Heart left ventricle (tissue), 13 donors: ENCODE measurements around the gene DNAJC10.

Experiments used
- POLR2A ChIP-seq, 2 donors: fragments of 450-650 bp; IDR thresholded peaks; one replicate each; pipeline ENCODE4 v1.6.1; 2017; ENCODE audit warnings: antibody characterized with exemption in 2 of 2, mild to moderate bottlenecking in 2 of 2, moderate library complexity in 2 of 2
- TF ChIP-seq, protein P1 (sequence below), 12 donors: fragments of 200-600 bp; sonication (generic) in 4 of 12; IDR thresholded peaks; one replicate each; pipeline versions ENCODE4 v1.5.0 to v1.8.0; 2018 to 2022; ENCODE audit warnings: antibody characterized with exemption in 12 of 12, mild to moderate bottlenecking in 5 of 12
- donor health status: ischemic (EF 13 %, LVEDD 7.1; RV severe dilation, severe dysfunction).
- donor health status: DM: no; HTN: yes; CAD: no.
- donor health status: DM: no; HTN: no; CAD: no.
- donor health status: ischemic (EF 25% LVEDD 6.9; RV normal size, moderate dysfunction).
- donor health status: ischemic (EF 25% LVEDD 5.7; RV mildly dilated, moderate dysfunction).
- donor health status: ischemic (EF 35%, LVEDD 5.7; RV mildly dilated, moderate dysfunction).
- donor health status: nonischemic (EF 11% LVEDD 7.7; RV severe dilation, severe dysfunction).
- donor health status: DM: yes; HTN: yes; CAD: no.
- donor health status: PGD.
- donor health status: ischemic (EF 29% LVEDD 5.4; RV normal size, mild dysfunction).
- donor health status: nonischemic (EF 23%, LVEDD 6.1; RV moderate dilation, normal function).

DNA sequence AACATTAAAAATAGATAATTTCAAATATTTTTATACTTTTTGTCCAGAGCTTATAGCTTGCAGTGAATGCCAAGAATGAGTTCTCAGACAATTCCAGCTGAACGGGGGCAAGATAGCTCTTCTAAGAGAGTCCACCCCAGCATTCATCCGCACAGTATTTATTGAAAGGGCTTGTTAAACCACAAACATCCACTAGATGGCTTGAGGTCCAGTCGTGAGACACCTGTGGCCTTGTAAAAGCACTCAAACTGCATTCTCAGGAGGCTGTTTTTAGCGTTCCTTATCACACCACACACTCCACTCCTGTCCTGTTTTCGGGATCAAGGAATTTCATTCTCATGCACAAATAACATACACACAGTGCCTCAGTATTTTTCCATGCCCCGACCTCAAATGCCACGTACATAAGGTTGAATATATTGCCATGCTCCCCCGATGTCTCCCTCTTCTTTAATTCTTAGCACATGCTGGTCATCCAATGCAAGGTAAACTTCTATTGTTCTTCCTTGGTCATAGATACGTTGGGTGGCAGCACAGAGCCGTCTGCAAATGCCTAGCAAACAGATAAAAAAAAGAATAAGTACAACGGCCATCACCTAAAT lies 47.4 kb downstream of the DNAJC10 start:
- TF ChIP-seq, protein P1, sequence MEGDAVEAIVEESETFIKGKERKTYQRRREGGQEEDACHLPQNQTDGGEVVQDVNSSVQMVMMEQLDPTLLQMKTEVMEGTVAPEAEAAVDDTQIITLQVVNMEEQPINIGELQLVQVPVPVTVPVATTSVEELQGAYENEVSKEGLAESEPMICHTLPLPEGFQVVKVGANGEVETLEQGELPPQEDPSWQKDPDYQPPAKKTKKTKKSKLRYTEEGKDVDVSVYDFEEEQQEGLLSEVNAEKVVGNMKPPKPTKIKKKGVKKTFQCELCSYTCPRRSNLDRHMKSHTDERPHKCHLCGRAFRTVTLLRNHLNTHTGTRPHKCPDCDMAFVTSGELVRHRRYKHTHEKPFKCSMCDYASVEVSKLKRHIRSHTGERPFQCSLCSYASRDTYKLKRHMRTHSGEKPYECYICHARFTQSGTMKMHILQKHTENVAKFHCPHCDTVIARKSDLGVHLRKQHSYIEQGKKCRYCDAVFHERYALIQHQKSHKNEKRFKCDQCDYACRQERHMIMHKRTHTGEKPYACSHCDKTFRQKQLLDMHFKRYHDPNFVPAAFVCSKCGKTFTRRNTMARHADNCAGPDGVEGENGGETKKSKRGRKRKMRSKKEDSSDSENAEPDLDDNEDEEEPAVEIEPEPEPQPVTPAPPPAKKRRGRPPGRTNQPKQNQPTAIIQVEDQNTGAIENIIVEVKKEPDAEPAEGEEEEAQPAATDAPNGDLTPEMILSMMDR (IDR thresholded peaks at IDR 0.05): peak; percentile 29 to 65 (median 54)
- no peak for TF ChIP-seq POLR2A (IDR thresholded peaks at IDR 0.05)
